Breast epithelium (tissue), 3 donors: ENCODE measurements around the gene TPD52L3.

Source experiments
- CTCF ChIP-seq, 3 donors: fragments of 450-650 bp; IDR thresholded peaks; one replicate each; pipeline ENCODE4 v1.5.1; 2016 to 2017; ENCODE audit warnings: antibody characterized with exemption in 3 of 3, mild to moderate bottlenecking in 3 of 3, moderate library complexity in 3 of 3
- POLR2A ChIP-seq: fragments of 450-650 bp; IDR thresholded peaks from one replicate; pipeline ENCODE4 v1.6.1; 2016; ENCODE audit warnings: antibody characterized with exemption, mild to moderate bottlenecking, moderate library complexity
- POLR2AphosphoS5 ChIP-seq, 3 donors: sonication (generic); formaldehyde crosslinking; IDR thresholded peaks; one replicate each; pipeline ENCODE4 v1.6.1; 2017; ENCODE audit warnings: antibody characterized with exemption in 3 of 3

GRCh38 chr9:6356904-6357303 is 28.7 kb downstream of the TPD52L3 start:
- TF ChIP-seq CTCF (IDR thresholded peaks at IDR 0.05): no peak
- no peak for TF ChIP-seq POLR2AphosphoS5 (IDR thresholded peaks at IDR 0.05)
- TF ChIP-seq POLR2A: no peak
